NOMO-1 treated with DMSO at 0.1 percent for 48 hours (cell line): Measurements from ENCODE around the gene C2orf49.
A peak's percentile ranks its signal among the peaks of the same experiment; 100 is the strongest.

Experiments
- DNase-seq: peaks from one replicate; lab custom pipeline; 2025; ENCODE audit not compliant: unreplicated experiment; lab: John Stamatoyannopoulos, UW

Gene C2orf49

GRCh38 chr2:105337122-105338019 lies at the start of gene C2orf49:
C2orf49 (plus strand) TSS chr2:105337540; CDS start chr2:105337588, 48 bp downstream.
- peak; percentile 83 for DNase-seq

DNA sequence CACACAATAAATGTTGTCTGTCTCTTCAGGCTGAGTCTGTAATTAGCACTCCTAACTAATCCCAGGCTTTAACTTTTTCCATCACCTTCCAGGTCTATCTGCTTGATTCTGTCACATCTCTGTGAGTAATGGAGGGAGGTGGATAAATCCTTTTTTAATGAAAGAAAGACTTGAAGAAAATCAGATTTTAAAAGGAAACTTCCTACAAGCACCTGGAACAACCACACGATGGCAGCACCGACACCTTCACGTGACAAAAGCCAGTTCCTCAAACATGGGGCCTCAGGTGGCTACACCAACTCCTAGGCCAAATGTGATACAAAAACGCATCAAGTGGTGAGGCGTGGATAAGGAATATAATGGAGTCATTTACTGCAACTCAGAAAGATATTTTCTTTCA lies 49.6 kb upstream of the C2orf49 start:
- DNase-seq: peak; percentile 26

- no peak for DNase-seq
Observed at GRCh38 chr2:105288133-105288532, 49.2 kb upstream of the C2orf49 start.

DNA sequence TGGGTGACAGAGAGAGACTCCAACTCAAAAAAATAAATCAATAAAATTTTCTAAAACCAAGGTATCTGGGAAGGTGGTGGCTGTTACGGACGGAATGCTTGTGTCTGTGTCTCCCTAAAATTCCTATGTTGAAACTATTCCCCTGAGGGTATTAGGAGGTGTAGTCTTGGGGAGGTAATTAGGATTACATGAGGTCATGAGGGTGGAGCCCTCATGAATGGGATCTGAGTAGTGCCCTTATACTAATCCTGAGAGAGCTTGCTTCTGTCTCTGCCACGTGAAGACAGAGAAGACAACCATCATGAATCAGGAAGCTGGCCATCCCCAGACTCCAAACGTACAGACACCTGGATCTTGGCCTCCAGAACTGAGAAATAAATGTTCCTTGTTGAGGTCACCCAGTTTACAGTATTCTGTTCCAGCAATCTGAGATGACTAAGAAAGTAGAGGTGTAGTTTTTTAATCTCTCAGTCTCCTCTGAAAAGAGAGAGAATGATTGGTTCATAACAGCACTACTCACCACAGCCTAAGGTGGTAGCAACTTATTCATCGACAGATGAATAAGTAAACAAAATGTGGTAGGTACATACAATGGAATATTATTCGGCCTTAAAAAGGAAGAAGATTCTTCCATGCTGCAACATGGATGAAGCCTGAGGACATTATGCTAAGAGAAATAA lies 46.2 kb upstream of the C2orf49 start:
- DNase-seq: no peak

GRCh38 chr2:105291981-105292380 lies 45.4 kb upstream of the C2orf49 start:
- DNase-seq: no peak

GRCh38 chr2:105294046-105294445 lies 43.3 kb upstream of the C2orf49 start:
- DNase-seq: no peak

DNA sequence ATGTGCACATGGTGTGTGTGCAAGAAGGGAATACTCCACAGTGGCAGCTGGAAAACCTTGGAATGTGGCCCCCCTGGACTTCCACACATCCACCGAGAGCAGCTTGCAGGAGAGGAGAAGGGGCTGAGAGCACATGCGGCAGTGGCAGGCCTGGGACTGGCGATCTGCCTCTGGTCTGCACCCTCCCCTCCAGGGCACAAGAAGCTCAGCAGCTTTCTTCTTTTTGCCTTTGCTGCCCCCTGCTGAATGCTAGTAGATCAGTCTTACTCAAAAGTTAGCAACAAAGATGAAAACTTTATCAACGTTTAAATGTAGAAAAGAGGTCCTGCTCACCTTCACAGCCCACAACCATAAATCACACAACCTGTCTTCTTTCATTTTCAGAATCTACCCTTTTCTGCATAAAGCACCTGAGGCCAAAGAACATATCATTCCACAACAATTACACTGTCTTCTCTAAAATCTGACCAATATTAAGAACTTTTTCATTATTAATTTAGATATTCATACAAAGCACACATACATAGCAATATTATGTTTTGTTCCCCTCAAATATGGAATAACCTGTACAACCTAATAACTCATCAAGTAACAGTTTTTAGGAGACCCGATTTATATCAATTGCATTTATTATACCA lies 42.4 kb upstream of the C2orf49 start:
- peak; percentile 3 for DNase-seq

DNA sequence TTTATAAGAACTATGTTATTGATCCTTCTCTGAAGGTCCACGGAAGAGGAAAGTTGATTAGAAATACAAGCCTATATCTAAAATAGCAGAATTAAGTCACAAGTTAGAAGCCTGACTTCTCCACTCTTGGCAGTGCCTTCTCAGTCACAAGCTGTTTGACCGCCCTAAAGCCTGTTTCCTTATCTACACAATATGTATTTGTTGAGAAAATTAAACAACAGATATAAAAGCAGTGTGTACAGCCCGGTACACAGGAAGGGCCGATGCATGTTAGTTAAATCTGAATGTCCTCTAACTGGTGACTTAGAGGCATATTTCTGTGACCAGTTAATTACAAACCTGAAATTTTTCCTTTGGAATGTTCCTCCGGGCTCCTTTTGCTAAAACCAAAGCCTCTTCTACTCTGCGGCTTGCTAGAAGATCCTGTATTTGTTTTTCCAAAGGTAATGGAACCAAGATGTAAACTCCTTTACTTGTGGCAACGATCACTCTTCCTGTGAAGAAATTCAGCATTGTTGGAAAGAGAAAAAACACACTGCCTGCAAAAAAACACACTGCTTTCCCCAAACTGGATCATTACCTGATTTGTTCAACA lies 41.2 kb upstream of the C2orf49 start:
- no peak for DNase-seq

DNA sequence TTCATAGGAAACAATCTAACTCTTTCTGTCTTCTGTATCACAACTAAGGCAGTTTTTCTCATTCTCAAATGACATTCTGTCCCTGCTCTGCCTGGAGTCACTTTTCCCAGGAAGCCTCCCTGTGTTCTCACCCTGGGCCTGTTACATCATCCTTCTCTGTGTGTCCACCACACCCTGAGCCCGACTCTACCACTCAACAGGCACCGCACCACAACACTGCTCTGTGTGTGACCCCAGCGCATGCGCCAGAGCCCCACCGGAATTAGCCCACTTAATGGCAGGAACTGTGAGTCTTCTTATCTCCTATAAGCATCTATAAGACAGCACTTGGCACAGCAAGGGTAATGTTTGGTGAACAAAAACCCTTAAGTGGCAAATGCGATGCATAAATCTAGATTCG lies 40.1 kb upstream of the C2orf49 start:
- DNase-seq: no peak

DNA sequence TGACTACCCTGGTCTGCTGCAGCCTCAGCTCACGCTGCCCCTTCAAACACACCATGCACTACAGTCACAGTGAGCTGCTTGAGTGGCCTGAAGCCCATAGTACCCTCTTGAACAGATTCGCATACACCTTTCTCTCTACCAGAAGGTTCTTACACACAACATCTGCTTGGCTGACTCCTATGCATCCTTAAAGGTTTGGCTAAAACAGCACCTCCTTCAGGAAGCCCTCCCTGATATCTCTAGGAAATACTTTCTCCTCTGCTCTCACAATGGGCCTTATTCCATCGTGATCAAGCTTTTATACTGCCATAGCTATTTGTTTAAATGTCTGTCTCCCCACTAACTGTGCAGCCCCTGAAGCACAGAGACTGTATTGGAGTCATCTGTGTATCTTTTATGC lies 39.3 kb upstream of the C2orf49 start:
- no peak for DNase-seq

DNA sequence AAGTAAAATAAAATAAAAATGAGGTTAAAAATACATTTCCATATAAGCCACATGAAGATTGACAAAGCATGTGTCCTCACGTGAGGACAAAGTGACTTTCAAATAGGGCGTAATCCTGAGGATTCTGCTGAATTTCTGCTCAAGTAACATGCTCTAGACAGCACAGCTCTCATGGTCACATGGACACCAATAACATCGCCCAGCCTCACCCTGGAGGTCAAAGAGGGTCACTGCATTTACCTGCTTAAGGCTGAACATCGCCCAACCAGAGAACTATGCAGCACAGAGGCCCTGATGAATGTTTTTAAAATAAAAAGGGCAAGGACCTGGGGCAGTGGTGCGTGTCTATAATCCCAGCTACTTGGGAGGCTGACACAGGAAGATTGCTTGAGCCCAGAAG lies 38.0 kb upstream of the C2orf49 start:
- DNase-seq: no peak

- DNase-seq: no peak
Observed at GRCh38 chr2:105301646-105302045, 35.7 kb upstream of the C2orf49 start.

- DNase-seq: no peak
Observed at GRCh38 chr2:105307146-105307545, 30.2 kb upstream of the C2orf49 start.

DNA sequence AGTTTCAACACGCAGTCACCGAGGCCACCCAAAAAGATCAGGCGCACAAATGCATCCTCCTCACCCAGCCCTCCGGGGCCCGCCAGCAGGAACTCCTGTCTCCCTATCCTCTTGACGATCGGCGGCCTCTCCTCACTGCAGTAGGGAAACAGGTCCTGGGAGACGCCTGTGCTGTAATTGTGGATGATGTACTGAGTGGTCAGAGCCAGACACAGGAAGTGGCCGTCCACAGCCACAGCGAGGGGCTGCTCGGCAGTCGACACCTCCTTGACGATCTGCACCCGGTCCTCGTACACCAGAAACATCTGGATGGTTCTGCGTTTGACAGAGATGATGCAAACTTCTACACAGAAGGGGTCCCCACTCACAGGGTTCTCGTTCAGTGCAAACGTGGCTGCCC lies 29.8 kb upstream of the C2orf49 start:
- no peak for DNase-seq

- DNase-seq: no peak
Observed at GRCh38 chr2:105307962-105308361, 29.4 kb upstream of the C2orf49 start.

- no peak for DNase-seq
Observed at GRCh38 chr2:105308382-105309146, 28.8 kb upstream of the C2orf49 start.

DNA sequence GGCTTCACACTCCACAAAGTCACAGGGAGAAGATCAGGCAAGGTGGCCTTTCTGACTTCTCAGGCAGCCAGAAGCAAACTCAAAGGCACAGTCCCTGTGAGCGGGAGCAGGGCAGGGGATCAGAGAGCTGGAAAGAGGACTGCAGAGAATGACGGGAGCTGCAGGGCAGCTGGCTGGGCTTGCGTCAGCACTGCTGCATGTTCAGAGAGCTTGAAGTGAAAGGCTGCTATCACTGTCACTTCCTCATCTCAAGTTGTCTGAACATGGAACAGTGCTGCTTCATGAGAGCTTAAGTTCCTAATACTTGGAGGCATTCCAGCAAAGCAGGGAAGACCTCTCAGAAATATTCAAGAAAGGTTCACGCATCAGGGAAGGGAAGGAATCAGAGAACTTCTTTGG lies 28.2 kb upstream of the C2orf49 start:
- DNase-seq: peak; percentile 51

DNA sequence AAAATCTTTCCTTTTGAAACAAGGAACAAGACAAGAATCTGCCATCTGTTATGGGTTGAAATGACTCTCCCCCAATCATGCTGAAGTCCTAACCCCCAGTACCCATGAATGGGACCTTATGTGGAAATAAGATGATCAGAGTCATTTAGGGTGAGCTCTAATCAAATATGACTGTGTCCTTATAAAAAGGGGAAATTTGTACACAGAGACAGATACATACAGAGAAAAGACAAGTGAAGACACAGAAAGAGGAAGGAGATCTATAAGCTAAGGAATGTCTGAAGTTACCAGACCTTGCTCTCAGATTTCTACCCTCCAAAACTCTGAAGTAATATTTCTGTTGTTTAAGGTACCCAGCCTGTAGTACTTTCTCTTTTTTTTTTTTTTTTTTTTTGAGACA lies 23.5 kb upstream of the C2orf49 start:
- DNase-seq: peak; percentile 69

GRCh38 chr2:105315314-105315713 lies 22.0 kb upstream of the C2orf49 start:
- no peak for DNase-seq

- no peak for DNase-seq
Observed at GRCh38 chr2:105317937-105318336, 19.4 kb upstream of the C2orf49 start.
